ENCODE results near the gene PKP1.
"Not testable (repeated sequence)": the region's sequence is repeated elsewhere in the genome, so short reads cannot be mapped to it uniquely, and the experiment has no call there.

The PKP1 gene

DNA sequence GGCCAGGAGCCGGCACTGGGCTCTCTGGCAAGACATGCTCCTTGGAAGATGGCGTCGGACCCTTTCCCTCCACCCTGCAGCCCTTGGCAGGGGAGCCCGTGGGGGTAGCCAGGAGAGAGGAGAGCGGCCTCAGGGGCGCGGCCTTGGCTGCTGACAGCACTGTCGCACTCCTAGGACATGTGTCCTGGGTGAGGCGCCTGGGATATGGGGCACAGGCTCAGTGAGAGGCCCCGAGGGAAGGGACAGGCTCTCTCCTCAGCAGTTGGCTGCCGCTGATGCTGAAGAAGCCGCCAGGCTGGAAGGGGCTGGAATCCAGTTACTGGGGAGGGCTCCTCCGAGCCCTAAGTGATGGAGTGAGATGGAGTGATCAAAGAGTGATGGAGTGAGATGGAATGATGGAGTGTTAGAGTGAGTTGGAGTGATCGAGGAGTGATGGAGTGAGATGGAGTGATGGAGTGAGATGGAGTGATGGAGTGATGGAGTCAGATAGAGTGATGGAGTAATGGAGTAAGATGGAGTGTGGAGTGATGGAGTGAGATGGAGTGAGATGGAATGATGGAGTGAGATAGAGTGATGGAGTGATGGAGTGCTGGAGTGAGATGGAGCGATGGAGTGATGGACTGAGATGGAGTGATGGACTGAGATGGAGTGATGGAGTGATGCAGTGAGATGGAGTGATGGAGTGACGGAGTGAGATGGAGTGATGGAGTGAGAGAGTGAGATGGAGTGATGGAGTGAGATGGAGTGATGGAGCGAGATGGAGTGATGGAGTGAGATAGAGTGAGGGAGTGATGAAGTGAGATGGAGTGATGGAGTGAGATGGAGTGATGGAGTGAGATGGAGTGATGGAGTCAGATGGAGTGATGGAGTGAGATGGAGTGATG lies 27.6 kb upstream of the PKP1 start:
- no peak overlapping the region for H2AFZ ChIP-seq (ENCODE audit: low read depth, low read length)
- H3K27ac ChIP-seq (ENCODE audit: low read length): no peak overlapping the region
- H4K20me1 ChIP-seq (ENCODE audit: insufficient read depth, low read length): no peaks in the 10 kb centered on the region; the same call in 1 of the 2 replicates
- no peak overlapping the region for H3K4me3 ChIP-seq (ENCODE audit: low read depth in 1 of 2, low read length in 2 of 2)
- H3K9ac ChIP-seq (ENCODE audit: low read depth, low read length): no peak overlapping the region
- no peak overlapping the region for H3K4me2 ChIP-seq (ENCODE audit: insufficient read depth, low read length)
- no peaks in the 10 kb centered on the region for H3K79me2 ChIP-seq (ENCODE audit: insufficient read depth, low read length)
- no peak for ATAC-seq (ENCODE audit: insufficient read depth, low read depth)
- H3K9me3 ChIP-seq (ENCODE audit: insufficient read depth, low read length, severe bottlenecking): no peaks in the 10 kb centered on the region
- no peaks in the 10 kb centered on the region for H3K36me3 ChIP-seq (ENCODE audit: insufficient read depth, low read length)
- DNase-seq: no peak
- H3K27me3 ChIP-seq (ENCODE audit: insufficient read depth, low read length, poor library complexity): no peaks in the 10 kb centered on the region
- no peaks in the 10 kb centered on the region for H3K4me1 ChIP-seq (ENCODE audit: insufficient read depth, low read length)
- no peak for TF ChIP-seq EZH2 (IDR thresholded peaks at IDR 0.05; ENCODE audit: borderline replicate concordance, low read depth, low read length, severe bottlenecking)
- TF ChIP-seq, protein P1, sequence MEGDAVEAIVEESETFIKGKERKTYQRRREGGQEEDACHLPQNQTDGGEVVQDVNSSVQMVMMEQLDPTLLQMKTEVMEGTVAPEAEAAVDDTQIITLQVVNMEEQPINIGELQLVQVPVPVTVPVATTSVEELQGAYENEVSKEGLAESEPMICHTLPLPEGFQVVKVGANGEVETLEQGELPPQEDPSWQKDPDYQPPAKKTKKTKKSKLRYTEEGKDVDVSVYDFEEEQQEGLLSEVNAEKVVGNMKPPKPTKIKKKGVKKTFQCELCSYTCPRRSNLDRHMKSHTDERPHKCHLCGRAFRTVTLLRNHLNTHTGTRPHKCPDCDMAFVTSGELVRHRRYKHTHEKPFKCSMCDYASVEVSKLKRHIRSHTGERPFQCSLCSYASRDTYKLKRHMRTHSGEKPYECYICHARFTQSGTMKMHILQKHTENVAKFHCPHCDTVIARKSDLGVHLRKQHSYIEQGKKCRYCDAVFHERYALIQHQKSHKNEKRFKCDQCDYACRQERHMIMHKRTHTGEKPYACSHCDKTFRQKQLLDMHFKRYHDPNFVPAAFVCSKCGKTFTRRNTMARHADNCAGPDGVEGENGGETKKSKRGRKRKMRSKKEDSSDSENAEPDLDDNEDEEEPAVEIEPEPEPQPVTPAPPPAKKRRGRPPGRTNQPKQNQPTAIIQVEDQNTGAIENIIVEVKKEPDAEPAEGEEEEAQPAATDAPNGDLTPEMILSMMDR (IDR thresholded peaks at IDR 0.05; ENCODE audit: borderline replicate concordance, extremely low read depth, low read length, poor library complexity, severe bottlenecking): no peak

DNA sequence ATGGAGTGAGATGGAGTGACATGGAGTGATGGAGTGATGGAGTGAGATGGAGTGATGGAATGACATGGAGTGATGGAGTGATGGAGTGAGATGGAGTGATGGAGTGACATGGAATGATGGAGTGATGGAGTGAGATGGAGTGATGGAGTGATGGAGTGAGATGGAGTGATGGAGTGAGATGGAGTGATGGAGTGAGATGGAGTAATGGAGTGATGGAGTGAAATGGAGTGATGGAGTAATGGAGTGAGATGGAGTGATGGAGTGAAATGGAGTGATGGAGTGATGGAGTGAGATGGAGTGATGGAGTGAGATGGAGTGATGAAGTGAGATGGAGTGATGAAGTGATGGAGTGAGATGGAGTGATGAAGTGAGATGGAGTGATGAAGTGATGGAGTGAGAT lies 25.2 kb upstream of the PKP1 start:
- not testable (repeated sequence) for H3K9me3 ChIP-seq (ENCODE audit: insufficient read depth, low read length, severe bottlenecking); H3K27ac ChIP-seq (ENCODE audit: low read length); H4K20me1 ChIP-seq (ENCODE audit: insufficient read depth, low read length); H3K27me3 ChIP-seq (ENCODE audit: insufficient read depth, low read length, poor library complexity); ATAC-seq (ENCODE audit: insufficient read depth, low read depth); H3K79me2 ChIP-seq (ENCODE audit: insufficient read depth, low read length); H3K36me3 ChIP-seq (ENCODE audit: insufficient read depth, low read length); DNase-seq; H3K4me3 ChIP-seq (ENCODE audit: low read depth in 1 of 2, low read length in 2 of 2); H3K4me1 ChIP-seq (ENCODE audit: insufficient read depth, low read length); H3K9ac ChIP-seq (ENCODE audit: low read depth, low read length); H2AFZ ChIP-seq (ENCODE audit: low read depth, low read length); H3K4me2 ChIP-seq (ENCODE audit: insufficient read depth, low read length)

DNA sequence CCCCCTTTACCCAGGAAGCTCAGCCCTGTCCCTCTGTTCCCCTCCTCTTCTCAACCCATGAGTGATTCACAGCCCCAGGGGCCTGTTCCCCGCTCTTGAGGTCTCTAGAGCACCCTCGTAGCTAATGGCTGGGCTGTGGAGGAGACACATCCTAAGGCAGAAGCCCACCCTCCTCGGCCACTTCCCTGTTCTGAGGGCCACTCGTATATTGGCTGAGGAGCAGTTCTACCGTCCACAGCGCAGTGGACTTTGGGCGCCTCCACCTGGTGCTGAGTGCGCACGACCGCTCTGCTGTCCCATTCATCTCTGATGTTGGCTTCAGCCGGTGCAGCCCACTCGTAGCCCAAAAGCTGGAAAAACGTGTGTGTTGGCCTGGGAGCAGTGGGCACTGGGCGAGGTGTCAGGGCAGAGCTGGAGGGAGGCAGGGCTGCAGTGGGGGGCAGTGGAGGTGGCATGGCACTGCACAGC lies 24.5 kb upstream of the PKP1 start:
- Histone ChIP-seq H3K4me3 (ENCODE audit: low read depth in 1 of 2, low read length in 2 of 2) (no peak overlapping the region), H3K4me2 (ENCODE audit: insufficient read depth, low read length) (no peak overlapping the region), H3K9ac (ENCODE audit: low read depth, low read length) (no peak overlapping the region), H2AFZ (ENCODE audit: low read depth, low read length) (no peak overlapping the region), H4K20me1 (ENCODE audit: insufficient read depth, low read length) (no peaks in the 10 kb centered on the region), H3K4me1 (ENCODE audit: insufficient read depth, low read length) (no peaks in the 10 kb centered on the region), H3K9me3 (ENCODE audit: insufficient read depth, low read length, severe bottlenecking) (no peaks in the 10 kb centered on the region), H3K79me2 (ENCODE audit: insufficient read depth, low read length) (no peaks in the 10 kb centered on the region), H3K36me3 (ENCODE audit: insufficient read depth, low read length) (no peaks in the 10 kb centered on the region), H3K27me3 (ENCODE audit: insufficient read depth, low read length, poor library complexity) (no peaks in the 10 kb centered on the region), H3K27ac (ENCODE audit: low read length) (no peak overlapping the region)
- TF ChIP-seq, protein P1 (IDR thresholded peaks at IDR 0.05; ENCODE audit: borderline replicate concordance, extremely low read depth, low read length, poor library complexity, severe bottlenecking): no peak
- TF ChIP-seq EZH2 (IDR thresholded peaks at IDR 0.05; ENCODE audit: borderline replicate concordance, low read depth, low read length, severe bottlenecking): no peak
- ATAC-seq (ENCODE audit: insufficient read depth, low read depth) (no peak), DNase-seq (no peak)

DNA sequence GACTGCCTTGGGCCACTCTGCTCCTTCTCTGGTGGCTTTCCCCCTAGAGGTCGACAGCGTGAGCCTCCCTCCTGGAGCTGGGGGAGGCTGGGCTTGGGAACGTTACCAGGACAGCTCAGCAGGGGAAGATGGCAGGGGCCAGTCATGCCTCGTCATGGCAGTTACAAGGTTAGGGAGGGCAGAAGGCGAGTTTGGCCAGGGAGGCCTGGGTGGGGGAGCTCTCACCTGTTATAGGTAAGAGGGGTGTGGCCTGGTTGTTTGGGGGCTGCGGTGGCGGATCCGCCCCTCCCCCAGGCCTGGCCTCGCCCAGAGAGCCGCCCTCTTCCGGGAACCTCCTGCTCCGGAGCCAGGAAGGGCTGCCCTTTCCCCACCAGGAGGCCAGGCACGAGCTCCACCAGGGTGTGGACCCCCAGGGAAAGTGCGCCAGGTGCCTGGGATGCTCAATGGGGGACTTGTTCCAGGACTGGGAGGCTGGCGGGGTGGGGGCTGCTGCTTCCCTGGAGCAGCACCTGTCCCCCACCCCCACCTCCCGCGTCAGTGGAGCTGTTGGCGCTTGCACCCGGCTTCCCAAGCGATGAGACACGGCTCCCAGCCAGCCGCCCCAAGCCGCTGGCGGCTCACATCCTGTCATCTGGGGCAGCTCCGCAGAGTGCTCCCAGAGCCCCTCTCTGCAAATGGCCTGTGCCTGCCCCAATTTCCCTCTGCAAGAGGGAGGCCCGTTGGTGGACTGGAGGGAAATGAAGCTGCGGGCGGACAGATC lies 23.6 kb upstream of the PKP1 start:
- H3K9ac ChIP-seq (ENCODE audit: low read depth, low read length): no peak overlapping the region
- H3K27me3 ChIP-seq (ENCODE audit: insufficient read depth, low read length, poor library complexity): no peaks in the 10 kb centered on the region
- no peak for DNase-seq
- no peaks in the 10 kb centered on the region for H3K4me1 ChIP-seq (ENCODE audit: insufficient read depth, low read length)
- TF ChIP-seq EZH2 (IDR thresholded peaks at IDR 0.05; ENCODE audit: borderline replicate concordance, low read depth, low read length, severe bottlenecking): no peak
- TF ChIP-seq, protein P1 (IDR thresholded peaks at IDR 0.05; ENCODE audit: borderline replicate concordance, extremely low read depth, low read length, poor library complexity, severe bottlenecking): no peak
- no peaks in the 10 kb centered on the region for H3K9me3 ChIP-seq (ENCODE audit: insufficient read depth, low read length, severe bottlenecking)
- H3K27ac ChIP-seq (ENCODE audit: low read length): no peak overlapping the region
- H3K4me2 ChIP-seq (ENCODE audit: insufficient read depth, low read length): no peak overlapping the region
- H3K36me3 ChIP-seq (ENCODE audit: insufficient read depth, low read length): no peaks in the 10 kb centered on the region
- ATAC-seq (ENCODE audit: insufficient read depth, low read depth): no peak
- H3K79me2 ChIP-seq (ENCODE audit: insufficient read depth, low read length): no peaks in the 10 kb centered on the region
- H3K4me3 ChIP-seq (ENCODE audit: low read depth in 1 of 2, low read length in 2 of 2): no peak overlapping the region
- H2AFZ ChIP-seq (ENCODE audit: low read depth, low read length): no peak overlapping the region
- no peaks in the 10 kb centered on the region for H4K20me1 ChIP-seq (ENCODE audit: insufficient read depth, low read length)

Data from DND-41 (cell line).